ENCODE data around the gene RREB1.
A peak's percentile ranks its signal among the peaks of the same experiment; 100 is the strongest.

RREB1 gene

DNA sequence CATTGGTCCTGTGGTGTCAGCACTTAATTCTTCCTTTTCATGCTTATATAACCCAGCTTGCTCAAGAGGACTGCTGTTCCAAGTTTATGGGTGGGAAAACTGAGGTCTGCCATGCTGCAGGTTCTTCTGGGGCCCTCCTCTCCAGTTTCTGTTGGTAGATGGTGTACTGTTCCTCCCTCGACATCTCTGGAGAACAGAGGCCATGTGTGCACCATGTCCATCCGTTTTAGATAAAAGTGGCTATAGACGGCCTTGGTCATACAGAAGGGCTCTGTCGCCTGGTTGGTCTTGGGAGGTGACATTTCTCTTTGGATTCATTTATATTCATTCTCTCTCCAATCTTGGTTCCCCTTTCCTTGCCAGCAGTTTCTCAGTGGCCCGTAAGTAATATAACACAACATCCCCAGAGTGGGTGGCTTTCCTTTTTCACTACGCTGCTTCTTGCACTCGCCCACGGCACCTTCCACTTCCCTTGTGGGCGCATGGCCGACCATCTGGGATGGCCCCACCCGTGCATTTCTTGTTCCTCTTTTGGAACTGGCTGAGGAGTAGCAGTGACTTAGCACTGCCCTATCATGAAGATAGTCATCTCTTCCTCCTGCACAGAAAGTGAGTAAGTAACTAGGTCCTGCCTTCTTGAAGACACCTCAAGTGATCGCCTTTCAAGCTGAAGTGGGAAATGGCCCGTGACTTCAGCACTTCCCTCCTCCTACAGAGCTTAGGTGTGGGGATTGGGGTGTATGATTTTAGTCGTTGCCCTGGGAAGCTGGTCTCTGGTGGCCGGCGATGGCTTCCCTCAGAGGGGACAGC, 94.2 kb downstream of the RREB1 start:
- in situ Hi-C loops (cut with MboI; ENCODE audit: low pct_unique_long_range_greater_than_20kb, low sequenced_read_pairs): no loop called here
- DNase-seq: peak; percentile 98

DNA sequence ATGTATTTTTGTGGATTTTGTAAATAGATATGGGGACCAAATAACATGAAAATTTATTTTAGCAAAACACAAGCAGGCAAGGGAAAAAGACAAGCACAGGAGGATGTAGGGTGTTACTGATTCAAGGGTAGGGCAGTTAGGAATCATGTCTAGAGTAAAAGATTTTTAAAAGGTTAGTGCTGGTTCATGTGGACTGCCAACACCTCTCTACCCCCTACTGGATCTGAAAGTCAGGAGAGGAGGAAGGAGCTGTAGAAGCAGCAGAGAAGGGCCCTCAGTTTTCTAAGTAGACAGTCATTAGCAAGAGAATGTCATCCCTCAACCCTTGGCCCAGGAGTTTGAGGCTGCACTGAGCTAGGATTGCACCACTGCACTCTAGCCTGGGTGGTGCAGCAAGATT, 95.2 kb downstream of the RREB1 start:
- in situ Hi-C loops (cut with MboI; ENCODE audit: low pct_unique_long_range_greater_than_20kb, low sequenced_read_pairs): no loop called here
- DNase-seq: no peak

DNA sequence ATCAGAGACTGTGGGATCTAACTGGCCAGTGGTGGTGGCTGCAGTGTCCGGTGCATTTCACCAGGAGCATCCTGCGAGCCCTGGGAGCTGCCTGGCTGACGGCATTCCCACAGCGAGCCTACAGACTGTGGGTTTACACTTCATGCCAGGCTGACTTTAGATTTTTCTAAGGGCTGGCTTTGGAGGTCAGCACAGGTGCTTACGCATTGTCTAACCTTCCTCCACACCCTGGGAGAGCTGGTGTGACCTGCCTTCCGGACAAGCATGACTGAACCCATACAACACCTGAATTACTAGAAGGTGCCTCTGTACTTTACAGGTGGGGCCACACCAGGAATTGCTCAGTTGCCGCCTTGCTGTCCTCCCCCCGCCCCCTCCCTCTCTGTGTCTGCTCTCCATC, 96.2 kb downstream of the RREB1 start:
- DNase-seq: no peak
- in situ Hi-C loops (cut with MboI; ENCODE audit: low pct_unique_long_range_greater_than_20kb, low sequenced_read_pairs): no loop called here

DNA sequence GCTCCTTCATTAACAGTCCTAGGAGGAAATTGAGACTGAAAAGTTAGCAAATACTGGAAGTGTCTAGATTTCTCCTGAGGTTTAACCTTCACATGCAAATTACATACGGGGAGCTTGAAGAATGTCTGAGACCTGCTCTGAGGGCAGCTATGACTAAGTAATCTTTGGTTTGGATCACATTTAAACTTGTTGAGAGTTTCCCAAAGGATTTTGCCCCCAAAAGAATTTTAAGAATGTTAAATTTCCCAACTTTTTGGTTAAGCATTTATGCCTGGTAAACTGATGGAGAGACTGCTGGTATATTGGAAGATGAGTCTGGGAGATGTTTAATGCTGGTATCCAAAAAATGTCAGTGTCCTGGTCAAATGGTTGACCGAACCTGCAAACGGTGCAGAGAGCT, 97.0 kb downstream of the RREB1 start:
- in situ Hi-C loops (cut with MboI; ENCODE audit: low pct_unique_long_range_greater_than_20kb, low sequenced_read_pairs): no loop called here

DNA sequence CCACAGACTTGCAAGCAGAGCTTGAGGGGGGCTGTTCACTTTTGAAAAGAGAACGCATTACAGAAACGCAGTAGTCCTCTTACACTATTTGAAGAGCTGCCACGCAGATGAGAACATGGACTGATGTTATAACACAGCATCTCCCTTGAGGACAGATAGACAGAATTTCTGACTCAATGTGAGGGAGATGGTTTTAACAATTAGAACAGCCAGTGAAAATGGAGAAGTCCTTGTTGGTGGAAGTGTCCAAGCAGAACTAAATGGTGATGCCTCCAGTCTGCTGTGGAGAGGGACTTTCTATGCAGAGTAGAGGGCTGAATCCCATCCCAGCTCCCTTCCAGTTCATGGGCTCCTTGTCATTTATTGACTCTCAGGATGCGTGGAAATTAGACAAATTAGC, 100.0 kb downstream of the RREB1 start:
- no peak for DNase-seq
- in situ Hi-C loops (cut with MboI; ENCODE audit: low pct_unique_long_range_greater_than_20kb, low sequenced_read_pairs): no loop called here

More for the DNA sequence above, 97.0 kb downstream of the RREB1 start:
- no peak for DNase-seq

DNA sequence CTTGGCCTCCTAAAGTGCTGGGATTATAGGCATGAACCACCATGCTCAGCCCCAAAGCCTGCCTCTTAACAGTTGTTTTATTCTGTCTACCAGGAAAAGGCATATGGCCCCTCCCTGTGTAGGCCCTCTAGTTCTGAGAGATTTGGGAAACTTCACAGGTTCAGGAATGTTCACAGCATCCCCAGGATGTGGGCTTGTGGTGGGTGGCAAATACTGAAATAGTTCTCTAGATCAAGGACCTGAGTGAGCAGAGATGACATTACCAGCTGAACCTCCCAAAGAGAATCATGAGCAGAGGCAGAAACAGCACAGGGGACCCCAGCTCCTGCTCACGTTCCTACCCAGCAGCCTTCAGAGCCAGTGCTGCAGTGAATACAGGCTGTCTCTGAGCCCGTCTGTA, 105.7 kb downstream of the RREB1 start:
- in situ Hi-C loops (cut with MboI; ENCODE audit: low pct_unique_long_range_greater_than_20kb, low sequenced_read_pairs): no loop called here

DNA sequence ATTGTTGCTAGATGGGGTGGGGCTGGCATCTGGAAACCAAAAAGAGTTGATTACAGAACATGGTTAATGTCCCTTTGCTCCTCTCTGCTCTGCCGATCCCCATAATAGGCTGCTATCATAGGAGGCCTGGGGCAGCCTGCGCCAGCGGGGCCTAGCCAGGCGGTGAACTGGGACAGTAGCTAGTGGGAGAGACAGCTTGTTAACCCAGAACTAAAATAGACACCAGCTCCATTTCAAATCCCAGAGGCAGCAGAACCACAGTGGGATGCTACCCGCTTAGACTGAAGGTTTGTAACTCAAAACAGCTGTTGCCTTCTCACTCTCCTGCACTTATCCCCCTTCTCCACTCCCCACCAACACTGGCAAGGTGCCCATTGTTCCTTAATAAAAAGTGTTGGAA, 106.7 kb downstream of the RREB1 start:
- DNase-seq: no peak
- in situ Hi-C loops (cut with MboI; ENCODE audit: low pct_unique_long_range_greater_than_20kb, low sequenced_read_pairs): no loop called here

More for the DNA sequence above, 105.7 kb downstream of the RREB1 start:
- DNase-seq: no peak

DNA sequence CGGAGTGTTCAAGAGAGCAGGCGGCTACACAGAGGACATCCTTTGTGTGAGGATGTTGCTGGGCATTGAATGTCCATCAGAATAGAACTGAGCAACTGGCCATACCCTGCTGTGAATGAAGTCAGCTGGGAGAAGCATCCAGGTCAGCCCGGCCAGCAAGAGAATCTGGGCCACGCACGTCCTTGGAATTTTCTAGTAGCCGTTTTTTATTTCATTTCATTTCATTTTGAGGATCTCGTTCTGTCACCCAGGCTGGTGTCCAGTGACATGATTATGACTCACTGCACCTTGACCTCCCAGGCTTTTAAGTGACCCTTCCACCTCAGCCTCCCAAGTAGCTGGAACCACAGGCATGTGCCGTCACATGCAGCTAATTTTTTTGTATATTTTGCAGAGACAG, 107.4 kb downstream of the RREB1 start:
- no peak for DNase-seq
- in situ Hi-C loops (cut with MboI; ENCODE audit: low pct_unique_long_range_greater_than_20kb, low sequenced_read_pairs): no loop called here

DNA sequence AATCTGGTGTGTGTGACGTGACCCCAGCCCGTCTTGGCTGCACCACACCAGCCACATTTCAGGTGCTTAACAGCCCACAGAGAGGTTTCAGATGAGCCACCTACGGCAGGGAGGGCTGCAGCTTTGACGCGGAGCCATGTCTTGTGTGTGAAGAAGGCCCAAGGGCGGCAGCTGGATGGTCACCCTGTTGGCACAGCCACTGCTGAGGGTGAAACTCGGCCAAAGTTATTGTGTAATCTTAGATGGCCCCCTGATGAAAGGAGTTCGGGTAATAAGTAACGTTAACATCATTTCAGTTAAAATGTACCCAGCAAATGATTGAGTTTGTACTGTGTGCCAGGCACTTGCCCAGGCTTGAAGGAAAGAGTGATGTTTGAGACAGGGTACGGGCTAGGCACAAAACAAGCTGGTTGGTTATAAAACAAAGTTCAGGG, 108.1 kb downstream of the RREB1 start:
- in situ Hi-C loops (cut with MboI; ENCODE audit: low pct_unique_long_range_greater_than_20kb, low sequenced_read_pairs): no loop called here
- no peak for DNase-seq

DNA sequence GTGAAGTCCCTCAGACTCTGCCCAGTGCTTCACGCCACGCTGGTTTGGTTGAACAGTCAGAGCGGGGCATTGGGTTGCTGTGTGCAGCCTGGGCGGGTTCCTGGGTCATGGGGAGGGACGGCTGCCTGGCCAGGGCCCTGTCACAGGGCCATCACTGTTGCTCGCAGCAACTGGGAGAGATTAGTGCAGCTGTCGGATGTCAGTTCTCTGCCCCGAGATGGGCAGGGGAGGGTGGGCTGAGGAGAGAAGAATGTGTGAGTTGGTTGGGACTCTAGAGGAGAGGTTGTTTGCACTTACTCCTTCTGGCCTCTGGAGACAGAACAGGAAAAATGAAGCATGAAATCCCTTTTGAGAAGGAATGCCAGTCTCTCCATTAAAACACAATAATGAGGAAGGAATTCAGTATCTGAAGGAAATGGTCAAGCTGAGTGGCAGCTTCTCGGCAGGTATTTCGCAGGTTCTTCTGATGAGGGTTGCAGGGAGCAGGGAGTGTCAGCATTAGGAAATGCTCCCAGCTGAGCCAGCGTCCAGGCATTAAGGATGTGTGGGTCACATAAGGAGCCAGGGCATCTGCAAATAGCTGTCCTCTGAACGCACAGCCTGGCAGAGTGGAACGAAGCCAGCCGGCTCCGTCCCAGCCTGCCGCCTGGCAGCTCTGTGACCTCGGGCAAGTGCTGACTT, 109.3 kb downstream of the RREB1 start:
- DNase-seq: no peak
- in situ Hi-C loops (cut with MboI; ENCODE audit: low pct_unique_long_range_greater_than_20kb, low sequenced_read_pairs): no loop called here

DNA sequence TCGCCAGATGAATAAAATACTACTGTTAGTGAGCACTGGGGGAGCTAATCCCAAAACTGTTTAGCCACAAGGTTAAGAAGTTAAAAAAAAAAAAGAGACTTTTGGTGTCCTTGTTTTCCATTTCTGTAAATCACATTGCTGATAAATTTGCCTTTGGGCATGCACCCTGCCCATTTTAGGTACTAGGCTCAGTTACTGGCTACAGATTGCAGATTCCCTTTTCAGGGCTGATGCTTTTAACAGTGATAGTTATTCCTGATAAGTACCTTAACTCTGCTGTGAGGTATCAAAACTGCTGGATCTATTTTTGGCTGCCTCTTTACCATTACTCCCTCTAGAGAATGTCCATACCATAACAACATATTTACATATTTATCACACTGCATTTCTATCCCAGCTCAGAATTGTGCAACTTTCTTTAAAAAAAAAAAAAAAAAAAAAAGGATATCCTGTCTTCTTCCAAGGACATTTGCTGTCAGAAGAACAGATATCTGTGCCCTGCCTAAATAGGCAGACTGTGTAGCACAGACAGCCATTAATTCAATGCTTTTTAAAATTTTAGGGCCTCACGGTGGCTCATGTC, 110.7 kb downstream of the RREB1 start:
- in situ Hi-C loops (cut with MboI; ENCODE audit: low pct_unique_long_range_greater_than_20kb, low sequenced_read_pairs): no loop called here
- DNase-seq: no peak

DNA sequence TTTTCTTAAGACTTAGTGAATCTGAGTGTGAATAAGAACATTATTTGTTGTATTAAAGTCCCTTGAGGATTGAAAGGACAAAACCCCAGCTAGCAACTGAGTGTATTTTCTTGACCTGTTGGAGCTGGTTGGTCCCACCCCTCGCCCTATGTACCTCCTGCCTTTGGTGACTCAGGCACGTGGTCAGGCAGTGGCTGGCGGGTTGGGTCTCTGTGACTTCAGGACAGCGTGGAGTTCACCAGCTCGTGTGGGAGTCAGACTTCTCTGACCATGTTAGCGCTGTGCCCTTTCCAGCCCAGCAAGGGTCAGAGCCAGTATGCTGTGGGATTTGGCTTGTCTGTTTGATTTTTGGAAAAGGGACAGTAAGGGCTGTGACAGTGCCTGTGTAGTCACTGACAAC, 111.5 kb downstream of the RREB1 start:
- DNase-seq: no peak
- in situ Hi-C loops (cut with MboI; ENCODE audit: low pct_unique_long_range_greater_than_20kb, low sequenced_read_pairs): no loop called here

DNA sequence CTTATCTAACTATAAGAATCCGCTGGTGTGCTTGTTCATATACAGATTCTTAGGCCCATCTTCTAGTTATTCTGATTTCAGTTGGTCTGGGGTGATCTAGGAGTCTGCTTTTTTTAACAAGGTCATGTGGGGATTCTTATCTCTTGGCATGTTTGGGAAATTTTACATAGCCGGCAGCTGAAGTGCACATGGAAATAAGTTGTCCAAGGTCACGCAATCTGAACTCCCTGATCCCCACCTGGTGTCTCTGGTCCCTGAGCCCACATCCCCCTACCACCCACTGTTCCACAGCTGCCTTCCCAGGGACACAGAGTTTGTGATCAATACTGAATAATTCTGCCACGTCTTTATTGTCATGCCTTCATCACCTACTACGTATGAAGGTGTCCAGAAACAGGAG, 114.4 kb downstream of the RREB1 start:
- DNase-seq: no peak
- in situ Hi-C loops (cut with MboI; ENCODE audit: low pct_unique_long_range_greater_than_20kb, low sequenced_read_pairs): no loop called here

DNA sequence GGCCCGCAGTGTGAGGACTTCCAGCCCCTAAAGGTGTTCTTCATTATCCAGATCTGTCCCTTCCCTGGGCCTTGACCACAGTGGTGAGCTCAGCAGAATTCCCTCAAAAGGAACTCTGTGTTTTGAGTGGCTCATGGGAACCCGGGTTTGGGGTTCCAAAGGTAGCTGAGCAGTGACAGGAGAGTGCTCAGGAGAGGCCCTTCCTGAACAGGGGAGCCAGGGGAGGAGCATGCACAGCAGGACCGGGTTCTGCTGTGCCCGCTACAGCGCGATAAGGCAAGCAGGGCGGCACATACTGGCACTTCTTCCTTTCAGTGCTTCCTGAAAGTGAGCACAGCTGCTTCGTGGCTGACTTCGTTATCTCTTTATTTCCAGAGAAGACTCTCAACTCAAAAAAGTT, 117.0 kb downstream of the RREB1 start:
- in situ Hi-C loops (cut with MboI; ENCODE audit: low pct_unique_long_range_greater_than_20kb, low sequenced_read_pairs): no loop called here
- no peak for DNase-seq

DNA sequence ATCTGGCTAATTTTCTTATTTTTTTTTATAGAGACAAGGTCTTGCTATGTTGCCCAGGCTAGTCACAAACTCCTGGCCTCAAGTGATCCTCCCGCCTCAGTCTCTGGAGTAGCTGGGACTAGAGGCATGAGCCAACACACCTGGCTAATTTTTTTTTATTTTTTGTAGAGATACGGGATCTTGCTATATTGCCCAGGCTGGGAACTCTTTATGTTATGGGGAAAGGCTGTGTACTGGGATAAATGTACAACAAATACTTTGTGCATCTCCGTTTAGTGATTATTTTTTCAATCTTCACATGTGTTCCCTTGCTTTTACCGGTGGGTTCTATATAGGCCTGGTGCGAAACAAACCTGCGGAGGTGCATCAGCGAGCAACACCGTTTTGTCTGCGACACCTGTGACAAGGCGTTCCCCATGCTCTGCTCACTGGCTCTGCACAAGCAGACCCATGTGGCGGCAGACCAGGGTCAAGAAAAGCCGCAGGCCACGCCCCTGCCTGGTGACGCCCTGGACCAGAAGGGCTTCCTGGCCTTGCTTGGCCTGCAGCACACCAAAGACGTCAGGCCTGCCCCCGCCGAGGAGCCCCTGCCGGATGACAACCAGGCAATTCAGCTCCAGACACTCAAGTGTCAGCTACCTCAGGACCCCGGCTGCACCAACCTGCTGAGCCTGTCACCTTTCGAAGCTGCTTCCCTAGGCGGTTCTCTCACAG, 121.1 kb downstream of the RREB1 start:
- DNase-seq: no peak
- in situ Hi-C loops (cut with MboI; ENCODE audit: low pct_unique_long_range_greater_than_20kb, low sequenced_read_pairs): no loop called here

DNA sequence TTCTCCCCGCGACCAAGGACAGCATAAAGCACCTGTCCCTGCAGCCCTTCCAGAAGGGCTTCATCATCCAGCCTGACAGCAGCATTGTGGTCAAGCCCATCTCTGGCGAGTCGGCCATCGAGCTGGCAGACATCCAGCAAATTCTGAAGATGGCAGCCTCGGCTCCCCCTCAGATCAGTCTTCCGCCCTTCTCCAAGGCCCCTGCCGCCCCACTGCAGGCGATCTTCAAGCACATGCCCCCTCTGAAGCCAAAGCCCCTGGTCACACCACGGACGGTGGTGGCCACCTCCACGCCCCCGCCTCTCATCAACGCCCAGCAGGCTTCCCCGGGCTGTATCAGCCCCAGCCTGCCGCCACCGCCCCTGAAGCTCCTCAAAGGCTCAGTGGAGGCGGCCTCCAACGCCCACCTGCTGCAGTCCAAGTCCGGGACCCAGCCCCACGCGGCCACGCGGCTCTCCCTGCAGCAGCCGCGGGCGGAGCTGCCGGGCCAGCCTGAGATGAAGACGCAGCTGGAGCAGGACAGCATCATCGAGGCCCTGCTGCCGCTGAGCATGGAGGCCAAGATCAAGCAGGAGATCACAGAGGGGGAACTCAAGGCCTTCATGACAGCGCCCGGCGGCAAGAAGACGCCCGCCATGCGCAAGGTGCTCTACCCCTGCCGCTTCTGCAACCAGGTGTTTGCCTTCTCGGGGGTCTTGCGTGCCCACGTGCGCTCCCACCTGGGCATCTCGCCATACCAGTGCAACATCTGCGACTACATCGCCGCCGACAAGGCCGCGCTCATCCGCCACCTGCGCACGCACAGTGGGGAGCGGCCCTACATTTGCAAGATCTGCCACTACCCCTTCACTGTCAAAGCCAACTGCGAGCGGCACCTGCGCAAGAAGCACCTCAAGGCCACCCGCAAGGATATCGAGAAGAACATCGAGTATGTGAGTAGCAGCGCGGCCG, 121.9 kb downstream of the RREB1 start:
- no peak for DNase-seq
- in situ Hi-C loops (cut with MboI; ENCODE audit: low pct_unique_long_range_greater_than_20kb, low sequenced_read_pairs): no loop called here

DNA sequence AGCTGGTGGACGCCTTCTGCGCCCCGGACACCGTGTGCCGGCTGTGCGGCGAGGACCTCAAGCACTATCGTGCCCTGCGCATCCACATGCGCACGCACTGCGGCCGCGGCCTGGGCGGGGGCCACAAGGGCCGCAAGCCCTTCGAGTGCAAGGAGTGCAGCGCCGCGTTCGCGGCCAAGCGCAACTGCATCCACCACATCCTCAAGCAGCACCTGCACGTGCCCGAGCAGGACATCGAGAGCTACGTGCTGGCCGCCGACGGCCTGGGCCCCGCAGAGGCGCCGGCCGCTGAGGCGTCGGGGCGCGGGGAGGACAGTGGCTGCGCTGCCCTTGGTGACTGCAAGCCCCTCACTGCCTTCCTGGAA, 122.5 kb downstream of the RREB1 start:
- in situ Hi-C loops (cut with MboI; ENCODE audit: low pct_unique_long_range_greater_than_20kb, low sequenced_read_pairs): no loop called here
- no peak for DNase-seq

DNA sequence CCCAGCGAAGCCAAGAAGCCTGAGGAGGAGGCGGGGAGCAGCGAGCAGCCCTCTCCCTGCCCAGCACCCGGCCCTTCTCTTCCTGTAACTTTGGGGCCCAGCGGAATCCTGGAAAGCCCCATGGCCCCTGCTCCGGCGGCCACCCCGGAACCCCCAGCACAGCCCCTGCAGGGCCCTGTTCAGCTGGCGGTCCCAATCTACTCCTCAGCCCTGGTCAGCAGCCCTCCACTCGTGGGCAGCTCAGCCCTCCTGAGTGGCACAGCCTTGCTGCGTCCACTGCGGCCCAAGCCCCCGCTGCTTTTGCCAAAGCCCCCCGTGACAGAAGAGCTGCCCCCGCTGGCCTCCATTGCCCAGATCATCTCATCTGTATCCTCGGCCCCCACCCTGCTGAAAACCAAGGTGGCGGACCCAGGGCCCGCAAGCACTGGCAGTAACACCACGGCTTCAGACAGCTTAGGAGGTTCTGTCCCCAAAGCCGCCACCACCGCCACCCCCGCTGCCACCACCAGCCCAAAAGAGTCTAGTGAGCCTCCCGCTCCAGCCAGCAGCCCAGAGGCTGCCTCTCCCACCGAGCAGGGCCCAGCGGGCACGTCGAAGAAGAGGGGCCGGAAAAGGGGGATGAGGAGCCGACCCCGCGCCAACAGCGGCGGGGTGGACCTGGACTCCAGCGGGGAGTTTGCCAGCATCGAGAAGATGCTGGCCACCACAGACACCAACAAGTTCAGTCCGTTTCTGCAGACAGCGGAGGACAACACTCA, 123.4 kb downstream of the RREB1 start:
- DNase-seq: no peak
- in situ Hi-C loops (cut with MboI; ENCODE audit: low pct_unique_long_range_greater_than_20kb, low sequenced_read_pairs): no loop called here
